Pancreas (tissue), 10 donors: ENCODE measurements around the gene RAB35. TPM values are rescaled to one million over a fixed set of nuclear protein-coding genes. Genes with fewer than 3 reads are reported as not detected.

Experiments
- ATAC-seq, 4 donors: fragments of 200-7000 bp; cut with Tn5 transposase; one replicate each; pipeline versions ENCODE4 v1.8.0 to v1.9.1; 2020; ENCODE audit warnings: mild to moderate bottlenecking in 4 of 4, moderate library complexity in 4 of 4
- DNase-seq, 6 donors: peaks; one replicate each; pipeline ENCODE4 v3.0.0-alpha.2; 2020
- FAIRE-seq: peaks from 2 replicates; lab custom pipeline; 2012; peaks lifted over from hg19 to GRCh38; lab: Jason Lieb, UNC
- H3K27ac ChIP-seq, 4 donors: fragments of 200-600 bp; sonication (generic); 1 replicate in 3 of 4; 2 replicates in 1 of 4; pipeline versions ENCODE4 v1.5.0 to v1.8.0; 2020
- H3K27me3 ChIP-seq, 4 donors: fragments of 200-600 bp; one replicate each; pipeline ENCODE4 v1.8.0; 2021
- H3K36me3 ChIP-seq, 3 donors: fragments of 200-600 bp; sonication (generic) in 1 of 3; one replicate each; pipeline versions ENCODE4 v1.5.0 to v1.8.0; 2020 to 2021
- H3K4me1 ChIP-seq, 3 donors: fragments of 200-600 bp; one replicate each; pipeline ENCODE4 v1.8.0; 2021
- H3K4me3 ChIP-seq, 4 donors: fragments of 200-600 bp; sonication (generic) in 2 of 4; one replicate each; pipeline versions ENCODE4 v1.5.0 to v1.8.0; 2020 to 2021
- H3K9me3 ChIP-seq, 4 donors: fragments of 200-600 bp; one replicate each; pipeline ENCODE4 v1.8.0; 2021
- CTCF ChIP-seq, 4 donors: fragments of 200-600 bp; sonication (generic) in 3 of 4; IDR thresholded peaks; one replicate each; pipeline versions ENCODE4 v1.5.0 to v1.8.0; 2021; ENCODE audit warnings: antibody characterized with exemption in 4 of 4
- WGBS, 2 donors: extraction: QIAGEN DNeasy Blood & Tissue Kit; methylation state at CpG; one replicate each; pipeline ENCODE4 v1.1.7; 2013; 5-methylcytosine and 5-hydroxymethylcytosine counted together
- intact Hi-C, 3 donors: fragments of 100-400 bp; cut with DNase I; formaldehyde crosslinking; loops; one replicate each; pipeline versions ENCODE4 v1.11.1 to v1.14.2; 2022
- polyA plus RNA-seq, 2 donors: library from polyadenylated mRNA; stranded (reverse); fragments of 200-250 nt; gene quantifications; one replicate each; pipeline ENCODE4 v1.2.3, GENCODE V29; 2013
- total RNA-seq, 6 donors: library from RNA; stranded (reverse); fragmentation: NEBNext Ultra II Directional in 4 of 6; extraction: Animal tissue kit (Norgen Biotek cat#: 25700) in 4 of 6; gene quantifications; one replicate each; pipeline versions ENCODE4 v1.2.1 to v1.2.4, GENCODE V29; 2021 to 2023
- donor health status: healthy with polysubstance abuse.
- donor health status: DM: no; HTN: no; CAD: no; lungs with moderate emphysema.
- donor health status: DM: no; HTN: no; CAD: no.
- donor health status: control.
- donor health status: control.
- donor health status: Bipolar disorder and iron deficiency.
- donor health status: DM: yes; HTN: yes; CAD: no.
- donor health status: DM: no; HTN: no; CAD: no.
- donor health status: DM: no; HTN: no; CAD: no.
- donor health status: DM: yes; HTN: yes; CAD: no.

RAB35 gene
- total and polyA plus RNA-seq, 8 donors, result 10.7 to 23.0 (median 14.5) TPM

- TF ChIP-seq CTCF (IDR thresholded peaks at IDR 0.05), result no peak
- FAIRE-seq (no peak), ATAC-seq (no peak), DNase-seq (peak in 1 of 6 donors; percentile 41)
- Histone ChIP-seq H3K9me3 (no peaks in the 10 kb centered on the region), H3K36me3 (peaks cover 0 to 22% (median 4%) of the 10 kb centered on the region in 3 donors), H3K4me1 (no peaks in the 10 kb centered on the region), H3K27me3 (no peaks in the 10 kb centered on the region), H3K4me3 (no peak overlapping the region), H3K27ac (no peak overlapping the region)
- 83 to 86% methylated on average over 9 of the region's 9 CpGs for WGBS, 2 donors
- intact Hi-C loops, result no loop called here
Measured at GRCh38 chr12:120094485-120094884, 22.1 kb downstream of the RAB35 start.

GRCh38 chr12:120093592-120094355 lies 22.8 kb downstream of the RAB35 start:
- Histone ChIP-seq H3K4me1 (no peaks in the 10 kb centered on the region), H3K27me3 (no peaks in the 10 kb centered on the region), H3K4me3 (no peak overlapping the region), H3K27ac (no peak overlapping the region), H3K36me3 (peaks cover 0 to 22% (median 4%) of the 10 kb centered on the region in 3 donors), H3K9me3 (no peaks in the 10 kb centered on the region)
- intact Hi-C loops, result no loop called here
- ATAC-seq (peak in 1 of 4 donors; percentile 7), FAIRE-seq (no peak), DNase-seq (peak in 2 of 6 donors; percentile 55 to 86)
- no peak for TF ChIP-seq CTCF (IDR thresholded peaks at IDR 0.05)
- WGBS, 2 donors, result 71 to 74% methylated on average over 16 to 17 of the region's 17 CpGs

- no peak for ATAC-seq
- DNase-seq, result peak in 1 of 6 donors; percentile 70
- WGBS, 2 donors, result 88 to 91% methylated on average over 4 of the region's 4 CpGs
- Histone ChIP-seq H3K36me3 (peaks cover 0 to 17% (median 4%) of the 10 kb centered on the region in 3 donors), H3K27ac (no peak overlapping the region), H3K27me3 (no peaks in the 10 kb centered on the region), H3K9me3 (no peaks in the 10 kb centered on the region), H3K4me1 (no peaks in the 10 kb centered on the region), H3K4me3 (no peak overlapping the region)
- no peak for TF ChIP-seq CTCF (IDR thresholded peaks at IDR 0.05)
- intact Hi-C loops, result no loop called here
- no peak for FAIRE-seq
Measured at GRCh38 chr12:120093336-120093591, 23.3 kb downstream of the RAB35 start.

- DNase-seq, result peak in 1 of 6 donors; percentile 55
Measured at GRCh38 chr12:120092551-120093335, 23.8 kb downstream of the RAB35 start.

More at GRCh38 chr12:120092551-120093335, 23.8 kb downstream of the RAB35 start:
- peaks cover 0 to 14% (median 4%) of the 10 kb centered on the region in 3 donors for H3K36me3 ChIP-seq
- ATAC-seq (no peak), FAIRE-seq (no peak)
- no peaks in the 10 kb centered on the region for H3K27me3 ChIP-seq
- no peak overlapping the region for H3K4me3 ChIP-seq
- intact Hi-C loops, result no loop called here
- WGBS, 2 donors, result 89% methylated on average over 23 of the region's 23 CpGs
- H3K27ac ChIP-seq, result no peak overlapping the region
- peaks cover 0 to 2% (median 0%) of the 10 kb centered on the region in 3 donors for H3K4me1 ChIP-seq
- TF ChIP-seq CTCF (IDR thresholded peaks at IDR 0.05), result no peak
- H3K9me3 ChIP-seq, result no peaks in the 10 kb centered on the region
